ENCODE results near the gene SDCCAG8.
"Not testable (repeated sequence)": the region's sequence is repeated elsewhere in the genome, so short reads cannot be mapped to it uniquely, and the experiment has no call there.

The SDCCAG8 gene

DNA sequence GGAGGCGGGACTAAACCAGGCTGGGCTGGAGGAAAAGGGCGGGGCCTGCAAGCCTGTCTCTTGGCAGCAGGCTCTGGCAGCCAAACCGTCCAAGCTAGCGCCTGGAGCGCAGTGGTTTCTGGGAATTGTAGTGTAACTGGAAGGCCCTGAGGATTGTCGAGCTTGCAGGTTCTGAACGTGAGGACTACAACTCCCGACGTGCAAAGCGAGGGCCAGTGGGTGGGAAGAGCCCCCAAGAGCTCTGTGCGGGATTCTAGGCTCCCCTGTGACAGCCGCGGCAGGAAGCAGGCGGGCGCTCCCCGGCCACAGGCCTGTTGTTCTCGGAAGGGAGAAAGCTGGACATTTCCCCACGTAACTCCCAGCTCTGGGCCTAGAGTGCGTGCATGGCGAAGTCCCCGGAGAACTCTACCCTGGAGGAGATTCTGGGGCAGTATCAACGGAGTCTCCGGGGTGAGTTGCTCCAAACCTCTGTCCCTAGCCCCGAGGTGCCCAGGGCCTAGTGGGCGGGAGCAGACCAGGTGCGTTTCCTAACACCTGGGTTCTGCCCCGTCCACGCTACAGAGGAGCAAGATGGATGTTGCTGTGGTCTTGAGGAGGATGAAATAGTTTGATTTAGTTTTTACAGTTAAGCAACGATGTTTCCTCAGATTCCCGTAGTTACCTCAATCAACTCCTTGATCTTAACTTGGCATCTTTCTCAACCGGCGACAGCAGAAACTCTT is at the start of gene SDCCAG8:
SDCCAG8 (plus strand) TSS at position 251 of the 722 bp plus-strand sequence; CDS start at position 384, 133 bp downstream.
- no peak for TF ChIP-seq CTCF (IDR thresholded peaks at IDR 0.05; ENCODE audit: low read depth, low read length)
- H3K4me3 ChIP-seq (ENCODE audit: low read depth, low read length) = peak within 1 kb of the TSS; percentile 81

DNA sequence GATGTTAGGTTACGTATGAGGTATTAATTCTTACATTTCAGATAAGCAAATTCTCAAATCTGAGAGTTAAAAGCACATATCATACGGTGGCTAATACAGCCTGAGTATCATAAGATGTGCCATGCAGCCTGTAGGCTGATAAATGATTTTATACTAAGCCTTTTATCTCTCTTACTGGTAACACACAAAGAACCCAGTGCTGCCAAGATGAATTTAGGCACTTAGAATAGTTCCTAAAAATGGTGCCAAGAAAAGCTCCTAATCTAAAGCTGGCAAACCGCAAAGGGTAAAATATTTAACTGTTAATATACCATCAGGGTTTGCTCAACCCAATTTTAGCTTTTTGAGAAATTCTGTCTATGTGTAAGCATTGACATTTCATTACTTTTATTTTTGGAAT is 43.9 kb upstream of the SDCCAG8 start:
- not testable (repeated sequence) for H3K4me3 ChIP-seq (ENCODE audit: low read depth, low read length)

- no peak overlapping the region for H3K4me3 ChIP-seq (ENCODE audit: low read depth, low read length)
- TF ChIP-seq CTCF (IDR thresholded peaks at IDR 0.05; ENCODE audit: low read depth, low read length) = no peak
Measured at GRCh38 chr1:243213045-243213787, 42.6 kb upstream of the SDCCAG8 start.

GRCh38 chr1:243215276-243215875 is 40.5 kb upstream of the SDCCAG8 start:
- not testable (repeated sequence) for H3K4me3 ChIP-seq (ENCODE audit: low read depth, low read length)

GRCh38 chr1:243216741-243217140 is 39.1 kb upstream of the SDCCAG8 start:
- no peak for TF ChIP-seq CTCF (IDR thresholded peaks at IDR 0.05; ENCODE audit: low read depth, low read length)
- no peak overlapping the region for H3K4me3 ChIP-seq (ENCODE audit: low read depth, low read length)

DNA sequence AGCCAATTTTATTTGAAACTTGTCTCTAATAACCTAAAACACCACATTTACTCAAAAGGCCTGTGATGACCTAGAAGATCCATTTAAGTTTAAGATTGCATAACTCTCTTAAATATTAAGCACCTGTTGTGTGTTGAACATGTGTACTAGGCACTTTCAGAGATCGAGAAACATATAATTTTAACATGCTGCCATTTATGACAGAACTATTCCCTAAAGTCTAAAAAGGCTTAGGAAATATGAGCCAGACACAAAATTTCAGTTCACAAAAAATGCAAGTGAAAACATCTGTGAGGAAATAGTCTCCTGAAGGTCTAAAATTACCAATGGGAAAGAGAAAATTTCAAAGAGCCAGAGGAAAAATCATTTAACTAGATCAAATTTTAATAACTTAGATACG is 38.5 kb upstream of the SDCCAG8 start:
- TF ChIP-seq CTCF (IDR thresholded peaks at IDR 0.05; ENCODE audit: low read depth, low read length) = no peak
- H3K4me3 ChIP-seq (ENCODE audit: low read depth, low read length) = no peak overlapping the region

GRCh38 chr1:243218059-243218458 is 37.8 kb upstream of the SDCCAG8 start:
- no peak overlapping the region for H3K4me3 ChIP-seq (ENCODE audit: low read depth, low read length)
- TF ChIP-seq CTCF (IDR thresholded peaks at IDR 0.05; ENCODE audit: low read depth, low read length) = no peak

DNA sequence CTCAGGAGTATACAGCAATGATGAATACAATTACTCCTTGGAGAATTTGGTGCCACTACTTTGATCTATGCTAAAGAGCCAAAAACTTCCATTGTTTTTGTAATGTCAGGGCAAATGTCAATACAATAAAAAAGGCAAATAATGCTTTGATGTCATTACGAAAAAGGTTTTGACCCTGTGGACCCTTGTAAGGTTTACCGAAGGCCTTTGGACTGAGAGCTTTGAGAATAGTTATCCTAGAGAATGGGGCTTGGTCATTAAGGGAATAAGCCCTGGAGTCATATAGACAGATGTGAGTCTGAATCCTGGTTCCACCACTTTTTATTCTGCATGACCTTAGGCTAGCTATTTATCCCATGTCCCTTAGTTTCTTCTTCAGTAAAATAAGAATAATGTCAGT is 28.2 kb upstream of the SDCCAG8 start:
- no peak for TF ChIP-seq CTCF (IDR thresholded peaks at IDR 0.05; ENCODE audit: low read depth, low read length)

More for the DNA sequence above, 28.2 kb upstream of the SDCCAG8 start:
- H3K4me3 ChIP-seq (ENCODE audit: low read depth, low read length) = no peak overlapping the region
